22Rv1 (cell line): ENCODE results near the gene TGFBI.
"Not testable (repeated sequence)": the region's sequence is repeated elsewhere in the genome, so short reads cannot be mapped to it uniquely, and the experiment has no call there.

ENCODE experiments used
- H3K27ac ChIP-seq: fragments of 450-650 bp; 2 replicates; pipeline ENCODE4 v1.5.1; 2017
- CTCF ChIP-seq: fragments of 450-650 bp; IDR thresholded peaks from 2 replicates; pipeline ENCODE4 v1.5.1; 2017; ENCODE audit warnings: mild to moderate bottlenecking
- ZFX ChIP-seq: fragments of 450-650 bp; IDR thresholded peaks from 2 replicates; pipeline ENCODE4 v1.6.1; 2017; ENCODE audit warnings: antibody characterized with exemption, borderline replicate concordance

Gene TGFBI

DNA sequence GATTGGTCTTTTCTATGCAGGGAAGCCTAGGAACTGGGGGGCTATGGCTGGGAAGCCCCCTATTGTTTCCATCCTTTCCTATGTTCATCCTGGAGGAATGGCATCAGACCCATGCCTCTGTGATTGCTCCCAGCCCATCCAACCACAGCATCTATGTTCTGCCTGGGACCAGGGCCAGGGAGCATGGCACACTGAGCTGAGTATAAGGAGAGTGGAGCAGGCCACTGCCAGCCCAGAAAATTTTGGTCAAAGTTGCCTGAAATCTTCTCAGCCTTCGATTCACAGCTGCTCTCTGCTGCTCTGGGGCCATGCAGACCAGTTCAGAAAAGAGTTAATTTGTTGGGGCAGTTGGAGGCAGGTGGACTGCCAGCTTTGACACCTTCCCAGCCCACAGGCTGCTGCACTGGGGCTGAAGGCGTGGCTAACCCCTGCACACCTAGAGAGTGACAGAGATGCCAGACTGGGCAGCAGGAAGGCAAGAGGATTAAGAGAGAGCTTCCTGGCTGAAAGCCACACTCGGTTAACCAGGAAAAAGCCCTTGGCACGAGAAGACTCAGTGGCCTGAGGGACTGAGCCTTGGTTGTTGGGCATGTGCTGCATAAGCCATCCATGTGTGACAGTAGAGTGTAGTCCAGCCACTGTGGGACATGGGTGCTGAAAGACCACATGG, 12.1 kb downstream of the TGFBI start:
- no peak for TF ChIP-seq CTCF
- no peak for TF ChIP-seq ZFX
- H3K27ac ChIP-seq: no peak overlapping the region

GRCh38 chr5:136042156-136042555, 13.4 kb downstream of the TGFBI start:
- TF ChIP-seq ZFX (no peak), CTCF (no peak)
- no peak overlapping the region for H3K27ac ChIP-seq

- no peak for TF ChIP-seq ZFX
- H3K27ac ChIP-seq: no peak overlapping the region
Measured at GRCh38 chr5:136042665-136043121, 13.9 kb downstream of the TGFBI start.

DNA sequence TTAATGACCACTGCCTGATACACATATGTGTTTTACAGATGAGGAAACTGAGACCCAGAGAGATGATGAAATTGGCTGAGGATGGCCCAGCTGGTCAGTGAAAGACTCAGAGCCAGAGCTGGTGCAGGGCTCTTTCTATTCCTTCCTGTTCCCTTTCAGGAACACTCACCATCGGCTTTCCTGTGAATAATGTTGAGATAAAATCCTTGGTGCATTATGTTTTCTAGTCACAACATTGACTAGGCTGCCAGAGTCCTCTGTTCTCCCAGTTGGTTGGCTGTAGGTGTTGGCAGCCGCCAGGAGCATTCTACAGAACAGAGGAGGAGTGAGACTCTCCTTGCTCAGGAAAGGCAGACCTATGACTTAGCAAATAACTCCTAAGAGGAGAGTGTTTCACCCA, 14.8 kb downstream of the TGFBI start:
- H3K27ac ChIP-seq: no peak overlapping the region
- TF ChIP-seq CTCF: no peak
- TF ChIP-seq ZFX: no peak

DNA sequence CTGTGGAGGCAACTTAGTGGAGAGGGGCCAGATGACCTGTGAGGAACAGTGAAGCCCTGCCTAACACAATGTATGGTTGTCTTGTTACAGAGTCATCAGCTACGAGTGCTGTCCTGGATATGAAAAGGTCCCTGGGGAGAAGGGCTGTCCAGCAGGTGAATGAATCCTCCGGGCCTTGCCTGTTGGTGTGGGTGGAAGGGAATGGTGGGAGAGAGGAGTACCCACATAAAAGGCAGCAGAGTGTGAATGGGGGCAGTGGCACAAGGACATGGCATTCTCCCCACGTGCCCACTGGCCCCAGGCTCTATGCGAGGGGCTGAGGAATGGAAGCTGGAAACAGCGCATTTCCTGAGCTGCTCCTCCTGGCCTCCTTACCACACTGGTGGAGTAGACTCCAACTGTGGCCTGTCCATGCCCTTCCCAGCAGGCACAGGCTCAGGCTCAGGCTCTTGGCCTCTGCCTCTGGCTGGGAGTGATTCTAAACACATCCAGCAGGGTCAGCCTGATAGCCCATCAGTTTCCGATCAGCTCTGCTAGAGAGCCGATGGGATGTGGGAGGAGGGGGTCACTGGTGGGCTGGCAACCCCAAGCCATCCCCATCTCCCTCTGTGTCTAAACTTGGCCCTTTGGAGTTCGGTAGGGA, 15.3 kb downstream of the TGFBI start:
- no peak for TF ChIP-seq ZFX
- TF ChIP-seq CTCF: no peak
- no peak overlapping the region for H3K27ac ChIP-seq

DNA sequence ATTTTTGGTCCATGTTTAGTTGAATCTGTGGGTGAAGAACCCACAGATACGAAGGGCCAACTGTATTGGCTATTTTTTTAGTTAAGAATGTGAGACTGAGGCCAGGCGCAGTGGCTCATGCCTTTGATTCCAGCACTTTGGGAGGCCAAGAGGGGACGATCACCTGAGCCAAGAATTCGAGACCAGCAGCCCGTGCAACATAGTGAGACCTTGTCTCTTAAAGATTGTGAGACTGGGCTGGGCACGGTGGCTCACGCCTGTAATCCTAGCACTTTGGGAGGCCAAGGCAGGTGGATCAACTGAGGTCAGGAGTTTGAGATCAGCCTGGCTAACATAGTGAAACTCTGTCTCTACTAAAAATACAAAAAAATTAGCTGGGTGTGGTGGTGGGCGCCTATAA, 16.2 kb downstream of the TGFBI start:
- not testable (repeated sequence) for H3K27ac ChIP-seq

- no peak overlapping the region for H3K27ac ChIP-seq
- TF ChIP-seq CTCF (no peak), ZFX (no peak)
Measured at GRCh38 chr5:136046246-136046645, 17.5 kb downstream of the TGFBI start.

DNA sequence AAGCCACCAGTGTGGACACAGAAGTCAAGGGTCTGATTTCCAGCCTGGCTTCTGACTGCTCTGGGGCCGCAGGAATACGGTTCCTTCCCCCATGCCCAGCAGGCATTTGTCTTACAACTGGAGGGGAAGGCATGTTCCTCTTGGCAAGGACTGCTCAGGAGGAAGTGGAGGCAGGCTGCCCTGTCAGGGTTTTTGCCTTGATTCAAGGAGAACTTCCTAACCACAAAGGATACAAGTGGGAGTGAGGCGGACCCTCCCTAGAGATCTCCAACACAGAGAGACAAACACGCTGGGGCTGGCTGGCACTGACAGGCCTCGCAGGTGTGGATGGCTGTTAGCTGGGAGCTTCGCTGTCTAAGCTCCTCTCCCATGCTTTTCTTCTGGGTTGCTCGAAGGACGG, 19.1 kb downstream of the TGFBI start:
- no peak for TF ChIP-seq CTCF
- TF ChIP-seq ZFX: no peak
- no peak overlapping the region for H3K27ac ChIP-seq
